GM18511 (cell line): ENCODE measurements around the gene MRPL40.

Source experiments
- ATAC-seq: cut with Tn5 transposase; IDR thresholded peaks from one replicate; pipeline ENCODE4 v1.9.1; 2021; ENCODE audit warnings: mild to moderate bottlenecking, moderate library complexity; ENCODE audit not compliant: unreplicated experiment

MRPL40 gene

DNA sequence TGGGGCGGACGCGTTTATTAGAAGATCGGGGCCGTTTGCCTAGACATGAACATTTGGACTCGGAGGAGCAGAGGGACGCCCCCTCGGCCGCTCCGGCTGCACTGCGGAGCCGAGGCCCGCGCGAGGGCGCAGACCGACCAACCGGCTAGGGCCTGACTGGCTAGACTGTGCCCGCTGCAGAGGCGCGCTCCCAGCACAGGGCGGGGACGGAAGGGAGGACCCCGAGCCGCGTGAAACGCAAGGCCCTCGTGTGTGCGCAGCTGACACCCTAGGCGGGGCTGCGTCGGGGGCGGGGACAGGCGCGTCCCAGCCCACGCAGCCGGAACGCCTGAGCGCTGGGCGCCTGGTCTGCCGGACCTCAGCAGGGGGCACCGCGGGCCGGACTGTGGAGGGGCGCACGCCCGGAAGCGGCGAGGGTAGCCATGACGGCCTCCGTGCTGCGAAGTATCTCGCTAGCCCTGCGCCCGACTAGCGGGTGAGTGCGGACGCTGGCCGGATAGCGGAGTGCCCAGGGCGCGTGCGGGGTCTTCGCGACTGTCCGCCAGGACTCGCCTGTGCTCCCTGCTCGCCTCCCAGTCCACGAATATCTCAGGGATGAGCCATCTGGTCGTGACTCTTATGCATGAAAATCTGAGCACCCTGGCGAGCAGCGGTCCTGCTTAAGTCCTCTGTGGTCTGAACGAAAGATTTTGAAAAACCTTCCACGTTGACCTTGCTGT is at the start of gene MRPL40:
Gene MRPL40 (plus strand): TSS at position 413 of the 719 bp plus-strand sequence. CDS start 10 bp downstream, at position 423.
- peak; percentile 78 for ATAC-seq

DNA sequence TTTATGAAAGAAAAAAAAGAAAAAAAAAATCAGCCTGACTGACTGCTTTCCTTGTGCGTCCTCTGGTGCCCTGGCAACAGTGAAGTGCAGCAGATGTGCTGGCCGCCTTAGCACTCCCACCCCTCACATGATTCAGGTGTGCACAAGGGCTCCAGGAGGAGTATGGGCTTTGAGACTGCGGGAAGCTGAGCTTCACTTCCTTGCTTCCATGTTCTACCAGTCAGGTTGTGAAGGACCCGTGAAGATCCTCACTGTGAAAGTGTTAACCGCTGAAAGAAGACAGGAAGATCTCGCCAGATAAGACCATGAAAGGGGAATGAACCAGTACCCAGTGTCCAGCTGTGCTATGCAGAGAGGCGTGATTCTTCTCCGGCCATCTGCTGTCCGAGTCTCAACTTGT is 49.1 kb upstream of the MRPL40 start:
- no peak for ATAC-seq

DNA sequence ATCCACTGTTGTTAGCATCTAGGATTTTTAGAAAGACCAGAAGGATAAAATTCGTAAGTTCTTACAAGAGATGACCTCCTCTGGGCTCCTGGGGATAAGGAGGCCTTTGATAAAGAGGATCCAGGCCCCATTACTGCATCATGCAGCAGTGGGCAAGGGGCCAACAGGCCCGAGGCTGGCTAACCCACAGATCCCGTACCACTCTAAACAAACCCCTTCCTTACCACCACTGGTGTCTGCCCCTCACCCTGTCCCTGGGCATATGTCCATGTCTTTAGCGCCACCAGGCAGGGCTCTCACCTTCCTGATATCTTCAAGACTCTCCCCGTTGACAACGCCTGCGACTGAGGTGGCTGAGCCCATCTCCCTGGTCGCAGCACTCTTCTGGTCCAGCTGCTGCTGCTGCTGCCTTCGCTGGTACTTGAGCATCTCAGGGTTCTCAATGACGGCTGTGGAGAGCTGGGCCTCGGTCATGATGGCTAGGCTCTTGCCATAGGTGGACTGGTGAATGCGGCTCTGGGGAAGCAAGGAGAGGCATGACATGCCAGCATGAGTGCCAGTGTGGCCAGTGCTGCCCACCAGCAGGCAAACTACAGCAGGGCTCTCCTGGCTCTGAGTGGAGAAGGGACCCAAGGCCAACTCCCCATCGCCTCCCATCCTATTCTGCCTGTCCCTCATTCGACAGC is 47.0 kb upstream of the MRPL40 start:
- no peak for ATAC-seq

DNA sequence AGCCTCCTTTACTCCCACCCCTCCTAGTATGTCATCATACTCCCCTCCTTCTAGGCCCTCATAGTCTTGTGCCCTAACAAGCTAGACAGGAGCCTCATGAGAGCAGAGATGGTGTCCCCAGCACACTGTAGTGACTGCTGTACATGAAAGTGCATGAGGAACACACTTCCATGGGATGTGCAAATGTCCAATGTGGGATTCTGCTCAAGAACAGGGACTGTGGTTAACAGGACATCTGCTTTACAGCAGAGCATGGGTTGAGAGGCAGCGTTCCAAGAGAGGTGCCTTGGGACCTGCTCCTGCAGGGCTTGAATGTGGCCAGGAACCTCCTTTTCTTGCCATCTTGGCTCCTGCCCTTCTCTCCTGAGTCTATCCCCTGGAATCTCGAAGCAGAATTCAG is 46.1 kb upstream of the MRPL40 start:
- no peak for ATAC-seq

DNA sequence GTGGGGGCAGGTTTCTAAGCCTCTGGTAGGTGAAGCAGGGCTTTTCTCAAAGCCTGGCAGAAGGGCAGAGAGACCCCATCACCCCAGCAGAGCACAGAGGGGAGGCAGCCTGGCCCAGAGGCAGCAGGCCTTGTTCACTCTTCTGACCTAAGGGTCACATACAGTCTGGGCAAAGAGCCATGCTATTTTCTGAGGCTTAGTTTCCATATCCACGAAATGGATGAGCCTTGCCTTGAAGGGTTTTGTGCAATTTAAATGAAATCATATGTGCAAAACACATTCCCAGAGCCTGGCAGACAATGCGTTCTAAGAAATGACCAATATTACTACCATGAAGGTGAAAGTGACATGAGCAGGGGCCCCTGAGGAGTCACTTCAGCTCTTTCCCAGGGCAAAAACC is 45.3 kb upstream of the MRPL40 start:
- ATAC-seq: no peak

DNA sequence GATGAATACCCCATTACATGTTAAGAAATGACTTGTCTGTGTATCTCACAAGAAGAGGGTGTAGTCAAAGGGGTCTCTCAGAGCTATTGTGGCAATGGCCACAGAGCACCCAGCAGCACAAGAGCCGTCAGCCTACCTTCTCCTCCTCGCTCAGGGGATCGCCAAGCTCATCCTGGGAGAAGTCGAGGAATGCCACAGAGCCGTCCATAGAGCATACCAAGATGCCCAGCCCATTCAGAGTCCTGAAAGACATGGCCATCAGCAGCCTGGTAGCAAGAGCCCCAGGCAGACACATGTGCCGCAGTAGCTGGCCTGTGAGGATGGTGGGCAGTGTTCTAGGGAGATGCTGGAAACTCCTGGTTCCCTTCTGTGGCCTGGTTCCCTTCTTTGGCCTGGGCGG is 44.8 kb upstream of the MRPL40 start:
- no peak for ATAC-seq

DNA sequence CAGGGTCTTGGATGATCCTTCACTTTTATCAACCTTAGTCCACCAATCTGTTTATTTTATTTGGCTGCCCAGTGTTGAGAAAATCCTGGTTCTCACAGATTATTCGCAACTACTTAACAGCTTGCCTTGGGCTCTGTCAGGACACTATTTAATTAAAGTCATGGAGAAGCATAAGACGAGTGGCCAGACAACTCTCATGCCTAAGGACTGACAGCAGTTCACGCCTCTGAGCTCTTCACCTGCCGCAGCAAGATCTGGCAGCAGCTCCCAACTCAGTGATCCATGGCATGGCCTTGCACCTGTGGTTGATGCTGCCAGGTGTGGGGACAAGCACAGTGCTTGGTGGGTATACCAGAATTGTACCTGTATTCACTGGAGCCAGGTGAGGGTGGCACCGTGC is 38.6 kb upstream of the MRPL40 start:
- ATAC-seq: no peak

DNA sequence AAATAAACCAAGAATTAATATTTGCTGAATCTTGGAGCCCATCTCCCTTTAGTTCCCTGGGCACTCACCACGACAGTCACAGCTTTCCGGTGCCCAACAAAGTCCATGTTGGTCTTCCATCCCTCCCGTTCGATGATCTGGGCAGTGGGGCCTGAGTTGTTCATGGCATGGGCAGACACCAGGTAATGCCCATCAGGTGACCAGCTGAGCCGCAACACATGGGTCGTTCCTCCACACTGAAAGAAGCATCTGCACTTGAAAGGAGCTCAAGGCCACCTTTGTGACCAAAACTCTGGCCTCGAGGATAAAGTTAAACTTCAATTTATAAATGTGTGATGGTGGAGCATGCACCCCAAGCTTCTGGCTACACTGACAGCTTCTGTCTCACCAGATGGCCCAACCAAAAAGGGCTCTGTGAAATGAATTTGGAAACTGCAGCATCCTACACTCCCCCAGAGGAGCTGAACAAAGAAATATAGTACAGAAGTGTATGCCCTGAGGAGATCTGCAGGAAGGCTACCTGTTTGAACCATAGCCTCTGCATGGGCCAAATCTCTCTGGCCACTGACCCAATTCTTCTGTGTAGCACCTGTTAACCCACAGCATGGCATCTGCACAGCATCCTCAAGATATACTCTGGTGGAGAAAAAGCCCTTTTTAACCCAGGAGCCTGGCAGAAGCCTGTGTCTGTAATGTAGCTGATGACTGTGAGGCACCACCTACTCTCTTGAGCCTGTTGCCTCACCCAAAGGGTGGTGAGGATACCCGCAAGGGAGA is 37.9 kb upstream of the MRPL40 start:
- no peak for ATAC-seq

DNA sequence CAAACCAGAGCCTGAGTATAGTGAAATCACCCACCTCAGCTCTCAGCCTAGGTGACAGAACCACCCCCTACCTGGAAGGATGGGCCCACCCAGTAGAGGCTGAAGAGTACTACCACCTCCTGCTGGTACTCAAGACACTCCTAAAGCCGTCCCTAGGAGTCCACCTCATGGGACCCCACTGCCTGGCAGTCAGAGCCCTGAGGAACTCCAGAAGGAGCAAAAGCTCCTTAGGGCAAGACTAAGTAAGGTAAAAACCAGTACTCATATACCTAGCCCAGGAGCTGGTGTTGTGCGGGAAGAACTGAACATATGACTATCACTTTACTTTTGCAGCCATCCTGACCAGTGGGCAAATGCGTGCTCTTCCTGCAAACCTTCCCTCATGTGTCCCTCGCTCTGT is 37.1 kb upstream of the MRPL40 start:
- ATAC-seq: no peak

DNA sequence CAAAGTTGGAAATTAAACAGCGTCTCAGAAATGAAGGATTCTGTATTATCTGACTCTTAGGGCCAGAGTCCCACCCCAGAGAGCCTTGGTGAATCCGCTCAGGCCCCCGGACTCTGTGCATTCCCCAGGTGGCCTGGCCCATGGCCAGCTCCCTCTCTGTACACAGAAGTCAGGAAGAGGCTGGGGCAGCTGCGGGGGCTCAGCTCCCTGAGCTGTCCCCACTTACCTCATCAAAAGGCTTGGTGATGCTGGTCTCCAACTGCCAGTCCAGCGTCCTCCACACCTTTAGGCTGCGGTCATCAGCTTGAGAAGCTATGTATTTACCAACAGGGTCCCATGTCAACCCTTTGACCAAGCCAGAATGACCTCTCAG is 35.8 kb upstream of the MRPL40 start:
- no peak for ATAC-seq

DNA sequence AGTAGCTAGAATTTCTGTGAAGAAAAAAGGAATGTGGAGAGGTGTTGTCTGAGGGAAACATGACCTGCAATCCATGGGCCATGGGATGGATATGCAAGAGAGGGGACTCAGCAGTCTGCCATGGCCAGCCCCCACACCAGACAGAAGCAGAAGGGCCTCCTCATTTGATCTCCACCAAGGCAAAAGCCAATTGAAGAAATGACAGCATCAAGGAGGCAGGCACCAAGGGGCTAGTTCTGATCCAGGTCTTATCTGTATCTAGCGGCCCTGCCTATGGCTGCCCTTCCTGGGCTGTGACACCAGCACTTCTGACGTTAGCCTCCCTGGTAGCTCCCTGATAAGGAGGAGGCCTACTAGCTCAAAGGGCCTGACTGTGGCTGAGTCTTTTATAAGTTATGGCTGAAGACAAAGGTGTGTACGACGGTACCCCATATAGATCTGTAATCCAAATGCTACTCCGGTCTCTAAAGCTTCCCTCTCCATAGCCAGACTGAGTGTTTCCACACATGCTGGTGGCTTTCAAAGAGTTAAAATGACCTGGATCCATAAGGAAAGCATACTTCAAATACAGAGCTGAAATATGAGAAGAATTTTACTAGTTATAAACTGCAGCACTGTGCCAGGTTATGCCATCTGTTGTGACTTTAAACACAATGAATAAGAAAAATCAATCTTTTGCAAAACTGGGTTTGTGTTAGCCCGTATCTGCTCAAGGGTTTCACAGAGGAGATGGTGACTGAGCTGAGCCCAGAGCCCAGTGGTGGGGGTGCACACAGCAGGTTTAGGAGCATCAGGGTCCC is 35.2 kb upstream of the MRPL40 start:
- ATAC-seq: no peak

DNA sequence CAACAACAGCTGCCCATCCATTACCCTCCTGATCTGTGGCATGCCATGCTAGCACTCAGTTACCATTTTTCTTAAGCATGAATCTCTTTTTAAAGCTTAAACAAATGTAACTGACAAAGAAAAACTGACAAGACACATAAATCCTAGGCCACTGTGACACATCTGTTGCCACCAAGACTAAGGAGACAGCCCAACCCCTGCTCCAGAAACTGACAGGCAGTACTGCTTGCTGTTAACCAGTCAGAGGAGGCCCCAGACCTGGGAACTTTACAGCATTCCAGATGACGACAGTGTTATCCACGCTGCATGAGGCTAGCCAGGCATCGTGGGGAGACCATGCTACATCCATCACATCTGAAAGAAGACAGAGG is 34.6 kb upstream of the MRPL40 start:
- ATAC-seq: no peak

DNA sequence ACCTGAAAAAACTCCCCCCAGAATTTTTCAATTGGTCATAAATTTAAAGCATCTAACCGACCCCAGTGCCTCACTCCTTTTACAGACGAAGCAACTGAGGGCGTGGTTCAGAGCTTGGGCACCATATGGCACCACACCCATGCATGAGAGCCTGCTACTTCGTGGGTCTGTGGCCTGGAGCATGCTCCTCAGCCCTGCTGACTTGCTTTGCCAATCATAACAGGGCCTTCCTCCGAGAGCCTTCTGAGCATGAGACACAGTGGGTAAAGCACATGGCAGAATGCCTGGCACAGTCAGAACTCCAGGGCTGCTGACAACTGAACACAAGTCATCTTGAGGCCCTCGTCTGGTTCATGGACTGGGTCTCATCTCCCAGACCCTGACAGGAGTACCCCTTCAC is 34.1 kb upstream of the MRPL40 start:
- no peak for ATAC-seq

DNA sequence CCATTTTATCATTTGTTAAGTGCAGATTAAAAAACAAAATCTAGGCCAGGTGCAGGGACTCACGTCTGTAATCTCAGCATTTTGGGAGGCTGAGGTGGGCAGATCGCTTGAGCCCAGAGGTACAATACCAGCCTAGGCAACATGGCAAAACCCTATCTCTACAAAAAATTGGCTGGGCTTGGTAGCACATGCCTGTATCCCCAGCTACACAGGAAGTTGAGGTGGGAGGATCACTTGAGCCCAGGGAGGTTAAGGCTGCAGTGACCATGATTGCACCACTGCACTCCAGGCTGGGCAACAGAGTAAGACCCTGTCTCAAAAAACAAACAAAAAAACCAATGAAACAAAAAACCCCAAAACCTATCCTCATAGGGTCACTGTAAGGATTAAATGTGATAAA is 33.7 kb upstream of the MRPL40 start:
- no peak for ATAC-seq

DNA sequence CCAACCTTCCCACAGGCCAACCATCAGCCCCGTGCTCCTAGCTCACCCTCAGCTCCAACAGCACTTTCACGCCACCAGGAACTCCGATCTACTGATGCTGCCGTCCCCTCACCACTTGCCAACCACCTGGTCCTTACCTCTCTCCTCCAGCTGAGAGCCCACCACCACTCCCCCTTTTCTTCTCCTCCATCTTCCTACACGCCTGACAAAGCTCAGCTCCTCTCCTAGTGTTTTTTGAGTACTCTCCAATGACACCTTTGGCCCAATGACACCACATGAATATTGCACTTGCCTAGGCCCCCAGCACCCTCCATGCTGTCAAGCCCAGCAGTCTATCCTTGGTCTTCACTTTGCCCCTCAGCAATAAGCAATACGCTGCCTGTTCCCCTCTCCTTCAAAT is 31.5 kb upstream of the MRPL40 start:
- no peak for ATAC-seq

DNA sequence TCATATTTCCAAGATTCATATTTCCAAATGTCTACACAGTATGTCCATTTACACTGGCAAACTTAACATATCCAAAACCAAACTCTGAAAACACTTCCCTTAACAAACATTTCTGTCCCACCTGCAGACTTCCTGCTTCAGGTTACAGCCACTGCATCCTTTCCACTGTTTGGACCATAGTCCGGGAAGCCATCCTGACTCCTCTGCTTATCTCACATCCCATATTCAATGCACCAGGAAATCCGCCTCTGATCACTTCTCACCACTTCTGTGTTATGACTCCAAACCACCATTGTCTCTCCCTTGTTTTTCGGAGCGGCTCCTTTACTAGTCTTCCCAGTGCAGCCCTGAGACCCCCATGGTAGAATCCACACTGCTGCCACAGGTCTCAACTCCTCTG is 30.9 kb upstream of the MRPL40 start:
- no peak for ATAC-seq

DNA sequence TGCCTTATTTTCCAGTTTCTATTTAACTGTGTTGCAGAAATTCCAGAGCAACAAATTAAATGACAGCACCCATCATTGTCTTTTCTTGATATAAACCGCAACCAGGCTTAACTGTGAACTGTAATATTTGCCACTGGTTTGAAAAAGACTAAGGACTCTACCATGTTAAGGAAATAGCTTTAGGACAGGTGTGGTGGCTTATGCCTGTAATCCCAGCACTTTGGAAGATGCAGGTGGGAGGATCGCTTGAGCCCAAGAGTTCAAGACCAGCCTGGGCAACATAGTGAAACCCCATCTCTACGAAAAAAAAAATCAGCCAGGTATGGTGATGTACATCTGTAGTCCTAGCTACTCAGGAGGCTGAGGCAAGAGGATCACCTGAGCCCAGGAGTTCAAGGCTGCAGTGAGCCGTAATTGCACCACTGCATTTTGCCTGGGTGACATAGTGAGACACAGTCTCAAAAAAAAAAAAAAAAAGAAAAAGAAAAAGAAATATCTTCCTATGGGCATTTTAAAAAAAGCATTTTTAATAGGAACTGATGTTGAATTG is 29.6 kb upstream of the MRPL40 start:
- no peak for ATAC-seq

DNA sequence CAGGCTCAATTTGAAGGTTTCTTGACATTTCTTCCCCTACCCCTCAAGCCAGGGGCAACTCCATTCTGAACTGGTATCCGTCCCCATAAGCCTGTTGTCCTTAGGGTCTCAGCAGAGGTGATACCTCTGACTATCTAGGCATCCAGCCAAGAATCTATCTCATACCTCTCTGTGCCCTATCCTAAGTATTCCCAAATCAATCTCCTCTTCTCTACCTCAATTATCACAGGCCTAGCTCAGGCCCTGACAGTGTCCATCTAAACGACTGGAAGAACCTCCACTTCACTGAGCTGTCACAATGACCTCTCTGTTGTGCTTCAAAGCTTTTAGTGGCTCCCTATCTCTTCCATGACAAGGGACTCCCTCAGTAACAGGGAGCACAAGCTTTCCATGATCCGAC is 27.7 kb upstream of the MRPL40 start:
- ATAC-seq: no peak

DNA sequence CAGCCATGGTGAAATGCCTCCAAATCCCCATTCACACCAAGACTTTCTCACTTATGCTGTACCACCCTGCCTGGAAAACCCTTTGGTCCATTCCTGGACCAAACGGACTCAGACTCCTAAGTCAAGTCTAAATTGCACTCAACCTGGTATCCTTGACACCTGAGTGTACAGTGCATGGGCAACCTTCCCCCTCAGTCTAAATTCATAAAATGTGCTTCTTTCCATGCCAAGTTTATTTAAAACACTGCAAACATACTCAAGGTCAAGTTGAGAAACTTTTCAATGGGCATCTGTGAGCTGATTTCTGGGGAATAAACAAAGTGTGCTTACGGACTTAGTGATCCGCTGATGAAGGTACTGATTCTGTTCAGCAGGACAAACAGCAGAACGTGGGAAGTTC is 27.2 kb upstream of the MRPL40 start:
- no peak for ATAC-seq

DNA sequence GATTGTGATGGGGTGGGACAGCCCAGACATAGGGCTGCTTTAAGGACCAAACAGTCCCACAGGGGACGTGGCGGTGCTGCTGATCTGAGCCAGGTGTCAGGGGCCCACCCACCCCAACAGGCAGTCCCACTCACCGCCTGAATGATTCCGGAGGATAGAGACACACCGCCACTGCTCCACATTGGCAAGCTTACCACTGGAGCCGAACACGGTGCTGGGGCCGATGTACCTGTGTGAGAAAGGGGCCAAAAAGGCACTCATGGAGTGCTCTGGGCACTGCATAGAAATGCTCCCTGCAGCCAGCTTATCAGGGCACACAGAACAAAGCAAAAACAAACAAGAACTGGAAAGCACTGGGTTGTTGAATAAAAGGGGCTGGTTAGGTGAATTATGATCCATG is 26.7 kb upstream of the MRPL40 start:
- ATAC-seq: no peak

DNA sequence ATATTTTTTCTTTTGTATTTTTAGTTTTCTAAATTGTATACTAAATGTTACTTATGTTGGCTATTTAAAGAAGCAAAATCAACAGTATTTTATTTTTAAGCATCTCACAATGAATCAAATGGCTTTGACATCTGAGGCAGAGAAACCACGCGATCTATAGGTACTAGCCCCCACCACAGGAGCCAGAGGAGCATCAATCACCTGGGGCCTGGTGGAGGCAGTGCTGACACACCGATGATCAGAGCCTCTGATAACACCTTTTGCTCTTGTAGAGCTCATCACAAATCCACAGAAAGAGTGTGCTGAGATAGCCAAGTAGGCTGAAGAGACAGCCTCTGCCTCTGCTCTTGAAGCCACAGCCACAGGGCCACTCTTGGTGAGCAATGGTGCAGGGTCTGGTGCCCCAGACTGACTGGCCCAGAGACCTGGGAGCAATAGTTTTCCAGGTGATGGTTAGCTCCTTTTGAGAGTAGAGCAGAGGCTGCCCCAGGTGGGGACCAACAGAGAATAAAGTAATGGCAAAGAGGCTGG is 26.0 kb upstream of the MRPL40 start:
- ATAC-seq: no peak
